ENCODE results near the gene MTRF1L. TPM values are rescaled to one million over a fixed set of nuclear protein-coding genes. Genes with fewer than 3 reads are reported as not detected.

Gene MTRF1L
- total and polyA plus RNA-seq, 2 donors (not counting 1 experiment from before 2014, with no cell fraction given), result 9.8 to 24.0 TPM

DNA sequence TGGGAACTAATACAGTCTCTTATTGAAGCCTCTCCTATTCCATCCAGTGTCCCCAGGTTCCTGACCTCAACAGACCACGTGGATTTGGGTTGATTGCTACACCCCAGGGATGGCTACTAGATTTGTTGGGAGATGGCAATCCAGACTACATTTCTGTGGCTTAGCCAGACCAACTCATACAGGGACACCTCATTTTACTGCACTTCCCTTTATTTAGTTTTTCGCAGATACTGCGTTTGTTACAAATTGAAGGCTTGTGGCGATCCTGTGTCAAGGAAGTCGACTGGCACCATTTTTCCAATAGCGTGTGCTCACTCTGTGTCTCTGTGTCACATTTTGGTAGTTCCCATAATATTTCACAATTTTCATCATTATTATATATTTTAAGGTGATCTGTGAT, 10.3 kb upstream of the MTRF1L start:
- DNase-seq, result no peak
- ATAC-seq (ENCODE audit: low read depth), result no peak
- intact Hi-C loops (cut with micrococcal nuclease), result no loop called here
- ChIA-PET POLR2A (no interaction called here), CTCF (no interaction called here)
- no peaks in the 10 kb centered on the region for H3K9me3 ChIP-seq (ENCODE audit: control extremely low read depth in 1 of 3, control insufficient read depth in 2 of 3, insufficient read depth in 1 of 3, low read length in 2 of 3)
- H3K79me2 ChIP-seq (ENCODE audit: control insufficient read depth, insufficient read depth, low read length), result no peaks in the 10 kb centered on the region
- Mint-ChIP-seq H3K4me3 (no peak overlapping the region), H3K27me3 (peaks cover 14% of the 10 kb centered on the region), H3K27ac (no peak overlapping the region), H3K4me1 (no peaks in the 10 kb centered on the region), H3K9me3 (ENCODE audit: insufficient read depth) (no peaks in the 10 kb centered on the region)
- H3K9ac ChIP-seq (ENCODE audit: low read length), result no peak overlapping the region
- no peak overlapping the region for H3K4me2 ChIP-seq (replicated peaks; ENCODE audit: low read depth, low read length, poor library complexity, severe bottlenecking)
- no peaks in the 10 kb centered on the region for H4K20me1 ChIP-seq (ENCODE audit: control insufficient read depth, insufficient read depth, low read length, poor library complexity, severe bottlenecking)
- H3K36me3 ChIP-seq (replicated peaks in 1 of 2; ENCODE audit: control extremely low read depth in 1 of 2, control insufficient read depth in 1 of 2, extremely low read depth in 1 of 2, insufficient read depth in 2 of 2, low read length in 1 of 2), result no peaks in the 10 kb centered on the region
- no peaks in the 10 kb centered on the region for H3K4me1 ChIP-seq (ENCODE audit: control insufficient read depth in 2 of 2, insufficient read depth in 2 of 2, low read length in 2 of 2)
- H3K4me3 ChIP-seq (ENCODE audit: control extremely low read depth in 1 of 5, extremely low read depth in 1 of 5, insufficient read depth in 1 of 5, low read depth in 2 of 5, low read length in 4 of 5), result no peak overlapping the region
- 94% methylated on average over 3 of the region's 6 CpGs for WGBS (ENCODE audit: insufficient coverage)
- no peaks in the 10 kb centered on the region for H3K27me3 ChIP-seq (replicated peaks in 1 of 4; ENCODE audit: control extremely low read depth in 1 of 4, control insufficient read depth in 3 of 4, insufficient read depth in 4 of 4, low read length in 3 of 4)
- H2AFZ ChIP-seq (ENCODE audit: insufficient read depth, low read depth, low read length, poor library complexity, severe bottlenecking), result no peak overlapping the region
- H3K27ac ChIP-seq (ENCODE audit: low read length in 2 of 2), result no peak overlapping the region
- TF ChIP-seq EZH2 (IDR thresholded peaks at IDR 0.05; ENCODE audit: borderline replicate concordance, insufficient read depth, low read depth, low read length, poor library complexity, severe bottlenecking) (no peak), CTCF (IDR thresholded peaks at IDR 0.05) (no peak)

DNA sequence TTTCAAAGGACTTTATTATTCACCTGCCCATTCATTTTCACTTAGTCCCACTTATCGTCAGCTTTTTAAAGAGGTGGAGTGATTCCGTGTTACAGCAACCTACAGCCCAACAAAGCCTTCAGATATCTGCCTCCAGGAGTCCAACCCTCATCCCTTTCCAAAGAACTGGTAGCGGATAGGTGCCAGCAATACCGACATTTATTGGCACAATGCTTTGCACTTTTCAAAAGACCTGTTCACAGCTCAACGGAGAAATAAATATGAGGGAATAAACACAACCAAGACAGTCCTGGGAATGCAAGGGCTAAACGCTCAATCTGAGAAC, 819 bp upstream of the MTRF1L start:
- WGBS (ENCODE audit: insufficient coverage), result 0% methylated on average over 2 of the region's 6 CpGs
- H3K4me2 ChIP-seq (replicated peaks; ENCODE audit: low read depth, low read length, poor library complexity, severe bottlenecking), result peak overlapping the region; percentile 70
- no peaks in the 10 kb centered on the region for H3K36me3 ChIP-seq (replicated peaks in 1 of 2; ENCODE audit: control extremely low read depth in 1 of 2, control insufficient read depth in 1 of 2, extremely low read depth in 1 of 2, insufficient read depth in 2 of 2, low read length in 1 of 2)
- no peak for ATAC-seq (ENCODE audit: low read depth)
- H3K9me3 ChIP-seq (ENCODE audit: control extremely low read depth in 1 of 3, control insufficient read depth in 2 of 3, insufficient read depth in 1 of 3, low read length in 2 of 3), result no peaks in the 10 kb centered on the region
- no peak for DNase-seq
- H3K4me1 ChIP-seq (ENCODE audit: control insufficient read depth in 2 of 2, insufficient read depth in 2 of 2, low read length in 2 of 2), result peaks cover 20 to 25% of the 10 kb centered on the region in 2 donors
- Mint-ChIP-seq H3K4me3 (peak overlapping the region; percentile 100), H3K27ac (peak overlapping the region; percentile 96), H3K9me3 (ENCODE audit: insufficient read depth) (no peaks in the 10 kb centered on the region), H3K4me1 (peaks cover 41% of the 10 kb centered on the region), H3K27me3 (no peaks in the 10 kb centered on the region)
- ChIA-PET CTCF (no interaction called here), POLR2A (no interaction called here)
- intact Hi-C loops (cut with micrococcal nuclease), result loop anchor here (2.0 kb wide), 2 partner anchors 21 to 1613 kb away; partner anchors contain the start of genes FBXO5 and ZBTB2
- H3K9ac ChIP-seq (ENCODE audit: low read length), result peak overlapping the region; percentile 69
- no peaks in the 10 kb centered on the region for H3K27me3 ChIP-seq (replicated peaks in 1 of 4; ENCODE audit: control extremely low read depth in 1 of 4, control insufficient read depth in 3 of 4, insufficient read depth in 4 of 4, low read length in 3 of 4)
- H3K27ac ChIP-seq (ENCODE audit: low read length in 2 of 2), result peak overlapping the region; percentile 72 to 89
- H2AFZ ChIP-seq (ENCODE audit: insufficient read depth, low read depth, low read length, poor library complexity, severe bottlenecking), result peak overlapping the region; percentile 81
- H3K79me2 ChIP-seq (ENCODE audit: control insufficient read depth, insufficient read depth, low read length), result peaks cover 38% of the 10 kb centered on the region
- peak overlapping the region; percentile 71 to 94 (median 82) for H3K4me3 ChIP-seq (ENCODE audit: control extremely low read depth in 1 of 5, extremely low read depth in 1 of 5, insufficient read depth in 1 of 5, low read depth in 2 of 5, low read length in 4 of 5)
- H4K20me1 ChIP-seq (ENCODE audit: control insufficient read depth, insufficient read depth, low read length, poor library complexity, severe bottlenecking), result peaks cover 12% of the 10 kb centered on the region
- no peak for TF ChIP-seq EZH2 (IDR thresholded peaks at IDR 0.05; ENCODE audit: borderline replicate concordance, insufficient read depth, low read depth, low read length, poor library complexity, severe bottlenecking)
- no peak for TF ChIP-seq CTCF (IDR thresholded peaks at IDR 0.05)

Measured in B cell (primary cell).